ENCODE results near the gene HIGD1A. TPM values are rescaled to one million over a fixed set of nuclear protein-coding genes. Genes with fewer than 3 reads are reported as not detected.

The HIGD1A gene
- total RNA-seq, 1 donor from 2014 or later: 71.4 TPM

DNA sequence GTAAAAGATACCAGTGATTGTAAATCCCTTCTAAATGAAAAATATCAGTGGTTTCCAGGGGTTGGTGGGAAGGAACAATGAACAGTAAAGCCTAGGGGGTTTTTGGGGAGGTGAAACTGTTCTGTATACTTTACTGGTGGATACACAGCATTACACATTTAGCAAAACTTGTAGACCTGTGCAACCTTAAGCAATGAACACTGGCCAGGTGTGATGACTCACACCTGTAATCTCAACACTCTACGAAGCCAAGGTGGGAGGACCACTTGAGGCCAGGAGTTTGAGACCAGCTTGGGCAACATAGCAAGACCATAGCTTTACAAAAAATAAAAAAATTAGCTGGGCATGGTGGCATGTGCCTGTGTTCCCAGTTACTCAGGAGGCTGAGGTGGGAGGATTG, 33.0 kb downstream of the HIGD1A start:
- DNase-seq (ENCODE audit: low spot score) (no peak), ATAC-seq (no peak)
- intact Hi-C loops (cut with DNase I): no loop called here

DNA sequence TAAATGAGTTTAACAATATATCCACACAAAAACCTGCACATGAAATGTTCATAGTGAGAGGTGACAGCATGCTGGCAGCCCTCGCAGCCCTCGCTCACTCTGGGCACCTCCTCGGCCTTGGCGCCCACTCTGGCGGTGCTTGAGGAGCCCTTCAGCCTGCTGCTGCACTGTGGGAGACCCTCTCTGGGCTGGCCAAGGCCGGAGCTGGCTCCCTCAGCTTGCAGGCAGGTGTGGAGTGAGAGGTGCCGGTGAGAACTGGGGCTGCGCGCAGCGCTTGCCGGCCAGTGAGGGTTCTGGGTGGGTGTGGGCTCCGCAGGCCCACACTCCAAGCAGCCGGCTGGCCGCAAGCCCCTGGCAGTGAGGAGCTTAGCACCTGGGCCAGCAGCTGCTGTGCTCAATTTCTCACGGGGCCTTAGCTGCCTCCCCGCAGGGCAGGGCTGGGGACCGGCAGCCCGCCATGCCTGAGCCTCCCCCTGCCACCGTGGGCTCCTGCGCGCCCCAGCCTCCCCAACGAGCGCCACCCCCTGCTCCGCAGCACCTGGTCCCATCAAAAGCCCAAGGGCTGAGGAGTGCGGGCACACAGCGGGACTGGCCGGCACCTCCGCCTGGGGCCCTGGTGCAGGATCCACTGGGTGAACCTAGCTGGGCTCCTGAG, 34.7 kb downstream of the HIGD1A start:
- ATAC-seq: no peak

DNA sequence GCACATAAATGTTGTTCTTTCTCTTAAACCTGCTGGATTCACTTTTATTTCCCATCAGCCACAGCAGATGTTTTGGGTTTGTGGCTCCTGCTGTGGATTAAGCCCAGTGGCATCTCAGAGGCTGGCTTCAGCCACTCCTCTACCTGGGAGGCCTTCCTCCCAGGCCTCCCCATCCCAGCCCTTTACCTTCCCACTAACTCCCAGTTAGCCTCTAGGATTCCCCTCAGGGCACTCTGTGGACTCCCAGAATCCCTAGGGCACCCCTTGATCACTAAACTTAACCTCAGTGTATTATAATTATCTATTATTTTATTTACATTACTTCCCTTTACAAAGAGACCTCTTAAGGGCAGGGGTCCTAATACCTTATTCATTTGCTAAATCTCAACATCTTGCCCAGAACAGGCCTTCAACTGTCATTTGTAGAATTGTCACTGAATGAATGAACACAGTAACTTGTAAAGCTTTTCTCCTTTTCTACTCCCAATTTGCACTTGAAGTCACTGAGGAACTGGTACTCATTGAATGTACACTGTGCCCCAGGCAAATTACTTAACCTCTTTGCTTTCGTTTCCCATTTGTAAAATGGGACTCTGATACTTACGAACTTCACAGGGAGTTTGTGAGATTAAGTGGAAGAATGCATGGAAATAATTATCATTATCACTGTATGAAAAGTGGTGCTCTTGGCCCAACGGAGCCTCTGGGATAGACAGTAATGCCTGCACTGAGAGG, 39.6 kb downstream of the HIGD1A start:
- no peak for ATAC-seq
- no peak for DNase-seq (ENCODE audit: low spot score)
- intact Hi-C loops (cut with DNase I): no loop called here

More for the DNA sequence above, 34.7 kb downstream of the HIGD1A start:
- DNase-seq (ENCODE audit: low spot score): no peak
- intact Hi-C loops (cut with DNase I): no loop called here

DNA sequence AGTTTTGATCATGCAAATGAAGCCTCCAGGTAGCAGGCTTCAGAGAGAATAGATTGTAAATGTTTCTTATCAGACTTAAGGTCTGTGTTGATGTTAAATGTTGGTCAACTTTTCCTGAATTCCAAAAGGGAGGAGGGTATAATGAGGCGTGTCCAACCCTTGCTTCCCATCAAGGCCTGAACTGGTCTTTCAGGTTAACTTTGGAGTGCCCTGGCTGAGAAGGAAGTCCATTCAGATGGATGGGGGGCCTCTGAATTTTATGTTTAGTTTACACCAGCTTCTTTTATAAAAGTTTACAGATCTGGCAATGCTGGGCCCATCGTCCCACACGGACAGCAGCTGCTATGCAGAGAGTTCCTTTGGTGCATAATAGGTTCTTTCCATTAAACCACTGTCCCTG, 40.2 kb downstream of the HIGD1A start:
- intact Hi-C loops (cut with DNase I): no loop called here
- DNase-seq (ENCODE audit: low spot score): no peak
- no peak for ATAC-seq

DNA sequence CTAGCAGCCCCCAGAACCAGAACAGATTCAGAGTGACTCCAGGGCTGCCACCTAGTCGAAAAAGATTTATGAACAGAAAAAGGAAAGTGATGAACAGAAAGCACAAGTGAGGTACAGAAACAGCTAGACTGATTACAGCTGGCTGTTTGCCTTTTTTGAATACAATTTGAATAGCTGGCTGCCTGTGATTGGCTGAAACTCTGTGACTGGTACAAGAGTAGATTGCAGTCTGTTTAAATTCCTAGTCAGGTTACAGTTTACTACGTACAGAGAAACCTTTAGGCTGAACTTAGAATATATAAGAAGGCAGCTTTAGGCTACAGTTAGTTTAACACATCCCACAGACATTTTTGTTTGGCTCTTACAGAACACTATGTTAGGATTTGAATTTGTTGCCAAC, 41.3 kb downstream of the HIGD1A start:
- intact Hi-C loops (cut with DNase I): no loop called here
- ATAC-seq (no peak), DNase-seq (ENCODE audit: low spot score) (no peak)

DNA sequence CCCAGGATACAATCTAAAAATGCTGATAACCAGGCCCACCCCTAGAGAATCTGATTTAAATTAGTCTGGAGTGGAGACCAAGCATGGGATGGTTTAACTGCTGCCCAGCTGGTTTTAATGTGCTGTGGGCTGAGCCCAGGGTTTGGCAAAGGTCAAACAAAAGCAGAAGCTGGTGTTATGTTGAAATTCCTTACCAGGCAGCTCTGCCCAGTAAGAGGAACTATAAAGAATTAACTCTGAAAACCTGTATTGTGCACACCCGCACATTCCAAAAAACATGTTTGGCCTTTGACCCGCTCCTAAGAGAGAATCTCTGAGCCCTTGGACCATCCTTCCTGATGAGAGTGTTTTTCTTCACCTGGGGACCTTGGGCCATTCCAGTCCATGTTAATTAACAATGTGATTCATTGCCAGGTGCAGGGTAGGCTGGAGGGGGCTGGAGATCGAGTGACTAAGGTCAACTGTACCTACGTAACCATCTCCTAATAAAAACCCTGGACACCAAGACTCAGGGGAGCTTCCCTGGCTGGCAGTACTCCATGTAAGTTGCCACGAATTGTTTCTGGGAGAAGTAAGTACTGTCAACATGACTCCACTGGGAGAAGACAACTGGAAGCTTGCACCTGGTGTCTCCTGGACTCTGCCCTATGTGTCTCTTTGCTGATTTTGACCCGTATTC, 42.1 kb downstream of the HIGD1A start:
- intact Hi-C loops (cut with DNase I): no loop called here
- DNase-seq (ENCODE audit: low spot score) (no peak), ATAC-seq (peak; percentile 71)

DNA sequence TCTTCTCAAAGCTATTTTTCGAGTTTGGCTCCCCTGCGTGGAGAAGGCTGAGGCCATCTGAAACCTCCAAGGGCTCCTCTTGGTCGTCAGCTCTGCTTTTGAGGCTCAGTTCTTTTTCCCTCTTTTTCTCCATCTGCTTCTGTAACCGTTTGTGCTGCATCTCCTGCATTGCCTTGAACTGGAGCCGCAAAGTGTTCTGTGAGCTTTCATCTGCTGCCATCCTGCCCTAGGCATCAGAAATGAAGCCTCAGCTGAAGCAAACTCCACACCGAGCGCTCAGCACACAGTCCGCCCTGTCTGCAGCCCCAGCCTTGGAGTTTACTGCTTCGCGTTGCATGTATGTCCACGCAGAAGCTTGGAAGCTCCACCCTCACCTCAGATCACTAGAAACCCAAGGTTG, 46.2 kb downstream of the HIGD1A start:
- DNase-seq (ENCODE audit: low spot score): no peak
- no peak for ATAC-seq
- intact Hi-C loops (cut with DNase I): no loop called here

DNA sequence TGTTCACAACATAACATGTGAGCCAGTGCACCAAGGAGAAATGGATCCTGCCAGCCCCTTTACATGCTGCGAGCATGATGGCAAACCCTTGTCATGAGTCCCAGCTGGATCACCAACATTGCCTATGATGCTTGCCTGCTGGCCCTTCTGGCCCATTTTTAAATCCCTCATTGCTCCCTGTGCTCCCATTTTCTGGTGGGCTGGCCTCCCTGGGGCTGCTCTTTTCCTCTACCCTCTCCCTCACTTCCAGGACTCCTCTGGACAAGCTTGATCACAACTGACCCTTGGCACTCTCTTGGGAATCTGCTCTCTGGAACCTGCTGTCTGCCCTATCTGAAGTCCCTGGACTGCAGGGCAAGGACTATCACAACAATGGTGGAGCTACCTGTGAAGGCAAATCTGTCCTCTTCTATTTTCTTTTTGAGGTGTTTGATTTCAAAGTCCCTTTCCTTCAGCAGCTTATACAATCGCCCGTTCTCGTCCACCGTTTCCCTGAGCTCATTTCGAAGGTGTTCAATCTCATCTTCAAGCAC, 47.5 kb downstream of the HIGD1A start:
- ATAC-seq (no peak), DNase-seq (ENCODE audit: low spot score) (no peak)
- intact Hi-C loops (cut with DNase I): no loop called here

DNA sequence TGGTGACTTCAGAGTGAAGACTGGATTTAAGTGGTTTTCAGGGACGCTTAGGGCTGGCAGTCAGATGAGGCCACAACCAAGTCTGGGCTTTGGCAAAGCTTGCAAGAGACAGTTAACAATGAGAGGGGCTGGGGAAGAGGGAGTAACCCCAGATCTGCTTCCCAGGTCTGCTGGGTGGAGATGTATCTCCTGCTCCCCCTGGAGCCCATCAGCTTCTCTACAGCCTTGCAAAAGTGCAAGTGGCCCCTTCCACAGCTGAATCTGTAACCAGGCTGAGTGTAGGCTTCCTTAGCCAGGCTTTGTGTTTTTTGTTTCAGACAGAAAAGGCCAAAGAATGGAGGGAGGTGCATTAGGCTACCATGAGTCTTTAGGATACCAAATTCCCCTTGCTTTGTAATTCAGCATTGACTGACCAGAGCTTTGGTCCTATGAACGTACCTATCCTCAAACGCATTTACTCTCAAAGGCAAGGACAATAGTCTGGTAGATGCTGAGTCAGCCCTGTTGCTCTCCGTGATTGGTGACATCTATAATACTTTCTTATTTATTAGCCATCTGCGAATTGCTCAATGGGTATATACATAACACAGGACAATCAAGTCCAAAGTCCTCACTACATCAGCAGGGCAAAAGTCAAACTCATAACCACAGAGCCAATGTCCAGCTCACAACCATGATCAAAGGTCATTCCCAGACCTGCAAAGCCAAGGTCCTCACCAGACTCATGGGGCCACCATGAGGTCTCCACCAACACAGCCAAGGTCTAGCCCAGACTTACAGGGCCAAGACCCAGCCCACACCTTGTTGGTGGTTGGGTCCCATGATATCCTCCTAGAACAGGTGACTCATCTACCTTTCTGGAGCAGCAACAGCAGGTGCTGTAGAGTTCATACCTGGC, 48.4 kb downstream of the HIGD1A start:
- peak; percentile 55 for ATAC-seq
- no peak for DNase-seq (ENCODE audit: low spot score)
- intact Hi-C loops (cut with DNase I): no loop called here

DNA sequence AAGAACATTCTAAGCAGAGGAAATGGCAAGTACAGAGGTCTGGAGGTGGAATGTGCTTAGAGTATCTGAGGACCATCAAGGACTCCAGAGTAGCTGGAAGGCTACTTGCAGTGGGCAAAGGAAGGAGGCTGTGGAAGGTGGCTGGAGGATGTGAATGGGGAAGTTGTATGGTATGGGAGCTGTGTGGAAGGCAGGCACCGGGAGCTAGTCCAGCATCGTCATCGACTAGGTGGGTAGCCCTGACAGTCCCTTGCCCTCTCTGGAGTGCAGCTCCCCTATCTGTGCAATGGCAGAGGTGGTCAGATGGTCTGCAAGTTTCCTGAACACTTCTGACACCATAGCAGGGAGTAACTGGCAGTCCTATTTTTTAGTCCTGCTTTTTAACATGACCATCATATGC, 50.5 kb downstream of the HIGD1A start:
- ATAC-seq (no peak), DNase-seq (ENCODE audit: low spot score) (no peak)
- intact Hi-C loops (cut with DNase I): no loop called here

DNA sequence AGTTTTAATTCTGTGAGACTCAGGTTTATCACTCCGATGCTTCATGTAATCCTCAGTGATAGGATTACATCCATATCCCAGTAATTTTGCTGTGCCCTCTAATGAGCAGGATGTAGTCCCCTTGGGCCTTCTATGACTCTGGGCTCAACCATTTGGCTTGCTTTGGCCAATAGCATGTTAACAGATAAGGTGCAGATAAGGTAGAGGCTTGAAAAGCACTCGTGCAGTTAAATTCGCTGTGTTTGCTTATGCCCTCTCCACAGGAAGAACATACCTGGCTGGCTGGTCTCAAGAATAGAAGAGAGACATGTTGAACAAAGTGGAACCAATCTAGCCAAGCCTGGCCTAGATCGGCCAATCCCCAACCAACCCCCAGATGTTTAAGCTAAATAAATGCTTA, 51.3 kb downstream of the HIGD1A start:
- no peak for DNase-seq (ENCODE audit: low spot score)
- intact Hi-C loops (cut with DNase I): no loop called here
- no peak for ATAC-seq

DNA sequence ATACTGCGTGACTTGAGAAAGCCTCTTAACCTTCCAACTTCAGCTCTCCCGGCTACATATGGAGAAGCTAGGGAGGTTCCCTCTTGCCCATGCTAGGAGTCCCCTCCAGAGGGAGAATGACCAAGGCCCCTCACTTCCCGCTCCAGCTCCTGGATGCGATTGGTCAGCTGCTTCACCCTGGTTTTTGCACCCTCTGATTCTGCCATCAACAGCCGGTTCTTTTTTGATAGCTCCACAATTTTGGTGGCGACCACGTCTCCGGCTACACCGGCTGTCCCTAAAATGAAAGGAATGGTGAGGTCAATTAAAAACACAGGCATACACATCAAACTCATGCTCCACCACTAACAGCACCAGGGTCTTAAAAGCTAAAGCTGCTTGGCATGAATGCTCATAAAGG, 51.8 kb downstream of the HIGD1A start:
- no peak for DNase-seq (ENCODE audit: low spot score)
- no peak for ATAC-seq
- intact Hi-C loops (cut with DNase I): no loop called here

DNA sequence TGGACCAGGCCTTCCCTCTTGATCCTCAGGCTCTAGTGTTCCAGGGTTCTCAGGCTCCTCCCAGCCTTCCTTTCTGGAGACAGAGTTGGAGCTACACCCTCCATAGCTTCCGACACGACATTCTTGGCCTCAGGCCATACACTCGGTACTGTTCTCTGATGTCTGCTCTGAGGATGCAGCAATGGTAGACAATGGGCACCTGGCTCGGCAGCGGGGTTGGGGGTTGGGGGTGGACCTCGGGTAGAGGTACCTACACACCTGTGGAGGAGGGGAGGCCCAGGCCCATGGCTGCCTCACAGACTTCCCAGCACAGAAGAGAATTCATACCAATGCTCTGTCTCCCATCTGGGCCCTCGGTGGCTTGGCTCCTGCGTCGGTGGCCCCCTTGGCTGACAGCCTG, 52.7 kb downstream of the HIGD1A start:
- intact Hi-C loops (cut with DNase I): no loop called here
- no peak for DNase-seq (ENCODE audit: low spot score)
- peak; percentile 32 for ATAC-seq

DNA sequence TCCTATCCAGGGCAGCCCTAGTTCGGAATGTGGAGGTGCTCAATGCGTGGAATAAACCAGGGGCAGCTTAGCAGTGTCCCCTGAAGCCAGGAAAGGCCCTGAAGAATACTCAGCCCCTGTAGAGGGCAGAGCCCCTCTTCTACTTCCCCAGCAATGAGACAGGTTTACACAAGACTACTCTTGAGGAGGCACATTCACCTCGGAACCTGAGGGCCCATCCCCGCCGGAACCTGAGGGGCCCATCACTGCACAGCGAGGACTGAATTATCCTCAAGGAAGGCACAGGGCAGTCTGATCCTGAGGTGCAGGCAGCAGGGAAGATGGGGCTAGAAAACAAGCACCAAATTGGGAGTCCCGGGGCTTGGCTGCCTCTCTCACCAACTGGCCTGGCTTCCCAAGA, 53.5 kb downstream of the HIGD1A start:
- ATAC-seq (no peak), DNase-seq (ENCODE audit: low spot score) (no peak)
- intact Hi-C loops (cut with DNase I): no loop called here

DNA sequence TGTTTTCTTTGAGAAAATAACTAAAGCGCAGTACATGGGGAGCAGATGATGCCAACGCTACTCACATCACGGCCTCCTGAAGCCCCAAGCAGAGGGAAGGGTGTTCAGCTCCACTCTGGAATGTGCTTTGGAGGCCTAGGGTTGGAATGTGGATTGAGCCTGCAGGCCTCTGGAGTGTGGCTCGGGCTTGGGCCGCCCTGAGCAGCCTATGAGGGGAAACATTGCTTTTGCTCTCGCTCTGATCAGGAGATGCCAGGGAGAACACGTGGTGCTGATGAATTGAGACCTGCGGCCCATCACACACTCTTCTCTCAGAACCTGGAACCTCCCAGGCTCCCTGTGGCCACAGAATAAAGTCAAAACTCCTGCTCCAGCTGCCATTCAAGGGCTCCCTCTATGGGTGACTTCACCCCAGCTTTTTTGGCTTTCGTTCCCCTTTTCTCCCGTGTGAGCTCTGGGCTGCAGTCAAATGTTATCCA, 54.5 kb downstream of the HIGD1A start:
- no peak for DNase-seq (ENCODE audit: low spot score)
- ATAC-seq: peak; percentile 29
- intact Hi-C loops (cut with DNase I): loop anchor here (5.0 to 10.0 kb wide), 3 partner anchors 97 to 167 kb away; partner anchors contain the start of genes NKTR, SEC22C and ZBTB47

DNA sequence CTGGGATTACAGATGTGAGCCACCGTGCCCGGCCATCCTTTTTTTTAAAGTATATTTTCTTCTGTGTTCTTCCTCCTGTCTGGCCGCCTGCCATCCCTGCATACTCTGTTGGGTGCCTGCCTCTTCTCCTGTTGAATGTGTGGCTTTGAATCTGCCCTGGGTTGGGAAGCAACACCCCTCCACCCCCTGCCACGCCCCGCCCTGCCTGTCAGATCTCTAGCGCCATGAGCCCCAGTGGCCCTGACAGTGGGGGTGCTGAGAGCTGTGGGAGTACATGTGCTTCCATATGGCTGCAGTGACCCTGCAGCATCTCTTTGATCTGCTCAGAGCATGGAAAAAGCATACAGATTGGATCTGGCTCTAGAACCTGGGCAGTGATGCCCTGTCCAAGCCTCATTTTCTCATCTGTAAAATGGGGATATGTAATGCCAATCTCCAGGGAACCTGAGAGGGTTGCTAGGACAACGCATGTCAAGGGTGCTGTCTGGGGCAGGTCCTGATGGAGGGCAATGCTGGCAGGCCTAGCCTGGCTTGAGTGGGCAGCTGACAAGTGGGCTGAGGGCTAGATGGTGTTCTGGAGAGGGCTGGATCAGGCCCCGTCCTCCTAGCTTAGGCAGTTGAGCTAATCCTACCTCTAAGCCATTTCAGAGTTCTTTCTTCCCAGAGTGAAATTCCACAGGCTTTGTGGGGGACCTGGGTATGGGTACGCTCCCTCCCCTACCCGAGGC, 55.1 kb downstream of the HIGD1A start:
- intact Hi-C loops (cut with DNase I): loop anchor here (5.0 to 10.0 kb wide), 3 partner anchors 97 to 167 kb away; partner anchors contain the start of genes NKTR, SEC22C and ZBTB47
- no peak for DNase-seq (ENCODE audit: low spot score)
- ATAC-seq: no peak

DNA sequence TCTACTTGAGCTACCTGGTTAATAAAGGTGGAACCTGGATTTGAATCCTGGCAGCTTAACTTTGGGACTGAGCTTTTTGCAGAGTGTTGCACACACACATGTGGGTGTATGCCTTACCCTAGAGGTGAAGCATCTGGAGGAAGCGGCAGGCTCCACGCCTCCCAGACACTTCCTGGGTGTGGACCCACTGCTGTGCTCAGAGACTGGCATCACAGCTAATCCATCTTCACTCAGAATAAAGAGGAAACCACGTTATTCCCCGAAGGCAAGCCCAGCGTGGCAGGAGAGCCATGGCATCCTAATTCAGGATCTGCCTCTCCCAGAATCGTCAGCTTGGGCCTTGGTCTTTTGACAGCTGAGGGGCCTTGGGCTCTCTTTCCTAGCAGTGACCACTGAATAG, 56.7 kb downstream of the HIGD1A start:
- DNase-seq (ENCODE audit: low spot score) (no peak), ATAC-seq (no peak)
- intact Hi-C loops (cut with DNase I): loop anchor here (5.0 to 10.0 kb wide), 3 partner anchors 95 to 165 kb away; partner anchors contain the start of genes NKTR, SEC22C and ZBTB47
